ENCODE data around the gene MIDN. TPM values are rescaled to one million over a fixed set of nuclear protein-coding genes. Genes with fewer than 3 reads are reported as not detected.

The MIDN gene
- total RNA-seq, 1 experiment from 2014 or later, result 286 TPM

- Histone ChIP-seq H2BK20ac (ENCODE audit: low read depth, low read length, poor library complexity, severe bottlenecking) (no peak within 1 kb of the TSS), H3K4me1 (ENCODE audit: insufficient read depth, low read length) (no peaks in the 10 kb centered on the region), H2BK15ac (ENCODE audit: low read depth, low read length) (no peak within 1 kb of the TSS), H3K18ac (ENCODE audit: insufficient read length, low read depth, low read length) (no peak within 1 kb of the TSS), H3K4me2 (ENCODE audit: insufficient read depth, insufficient read length, low read length) (peak within 1 kb of the TSS; percentile 99), H4K20me1 (ENCODE audit: control insufficient read depth, insufficient read depth, insufficient read length) (peaks cover 4% of the 10 kb centered on the region), H3K27me3 (ENCODE audit: insufficient read depth, low read length) (no peaks in the 10 kb centered on the region), H2BK12ac (ENCODE audit: insufficient read length, low read depth, low read length) (no peak within 1 kb of the TSS), H2AFZ (ENCODE audit: low read length) (no peak within 1 kb of the TSS), H3T11ph (ENCODE audit: low read length) (no peak within 1 kb of the TSS), H2BK120ac (ENCODE audit: low read depth, low read length, poor library complexity, severe bottlenecking) (no peak within 1 kb of the TSS), H3K79me2 (ENCODE audit: insufficient read depth, low read length) (peaks cover 27% of the 10 kb centered on the region; the same call in 1 of the 2 replicates), H3K27ac (ENCODE audit: insufficient read length, low read depth, low read length) (no peak within 1 kb of the TSS), H4K5ac (ENCODE audit: insufficient read length, low read depth, low read length) (no peak within 1 kb of the TSS), H3K56ac (ENCODE audit: insufficient read length, low read depth, low read length) (no peak within 1 kb of the TSS), H3K23me2 (ENCODE audit: insufficient read length, low read depth, low read length, poor library complexity, severe bottlenecking) (peaks cover 14% of the 10 kb centered on the region), H3K9me3 (ENCODE audit: control insufficient read depth, low read depth, low read length) (no peaks in the 10 kb centered on the region), H4K8ac (replicated peaks; ENCODE audit: insufficient read length, low read depth, low read length) (no peak within 1 kb of the TSS), H3K9ac (ENCODE audit: extremely low read depth, insufficient read length, low read length) (peak within 1 kb of the TSS; percentile 76), H2AK5ac (ENCODE audit: insufficient read length, low read length) (no peak within 1 kb of the TSS), H3K14ac (ENCODE audit: insufficient read depth, low read length) (no peak within 1 kb of the TSS), H3K23ac (ENCODE audit: insufficient read length, low read depth, low read length) (no peak within 1 kb of the TSS), H2BK5ac (ENCODE audit: insufficient read length, low read length) (no peak within 1 kb of the TSS), H3K79me1 (ENCODE audit: insufficient read depth, low read depth, low read length, poor library complexity, severe bottlenecking) (peaks cover 9% of the 10 kb centered on the region), H3K4ac (ENCODE audit: low read depth, low read length) (no peak within 1 kb of the TSS), H4K91ac (ENCODE audit: insufficient read length, low read depth, low read length) (no peak within 1 kb of the TSS)
- Mint-ChIP-seq H3K9me3 (no peaks in the 10 kb centered on the region), H3K4me1 (peaks cover 15 to 20% of the 10 kb centered on the region in 2 experiments), H3K4me3 (peak within 1 kb of the TSS; percentile 87 to 88), H3K27me3 (ENCODE audit: low read depth) (no peaks in the 10 kb centered on the region), H3K27ac (peak within 1 kb of the TSS in 1 of 3 experiments; percentile 73; a peak in 1 of 7 replicates), H3K36me3 (ENCODE audit: insufficient read depth in 1 of 3, low read depth in 3 of 3) (peaks cover 5 to 20% (median 16%) of the 10 kb centered on the region in 3 experiments)
- WGBS (ENCODE audit: extremely low coverage, insufficient read length, low lambda C conversion rate), result no CpG with 5 or more reads among the region's 114 CpGs
- no peak for TF ChIP-seq CTCF (conservative IDR thresholded peaks at IDR 0.05)
- peak; percentile 99 for DNase-seq
Measured at GRCh38 chr19:1205114-1206099, 43.0 kb upstream of the MIDN start, which contains the start of gene STK11. STK11 (plus strand) TSS chr19:1205778; CDS start chr19:1206914, 1,136 bp downstream.

Data from H9 (cell line).